ENCODE data around the gene NT5C3A.
"Not testable (repeated sequence)": the region's sequence is repeated elsewhere in the genome, so short reads cannot be mapped to it uniquely, and the experiment has no call there.

DNA sequence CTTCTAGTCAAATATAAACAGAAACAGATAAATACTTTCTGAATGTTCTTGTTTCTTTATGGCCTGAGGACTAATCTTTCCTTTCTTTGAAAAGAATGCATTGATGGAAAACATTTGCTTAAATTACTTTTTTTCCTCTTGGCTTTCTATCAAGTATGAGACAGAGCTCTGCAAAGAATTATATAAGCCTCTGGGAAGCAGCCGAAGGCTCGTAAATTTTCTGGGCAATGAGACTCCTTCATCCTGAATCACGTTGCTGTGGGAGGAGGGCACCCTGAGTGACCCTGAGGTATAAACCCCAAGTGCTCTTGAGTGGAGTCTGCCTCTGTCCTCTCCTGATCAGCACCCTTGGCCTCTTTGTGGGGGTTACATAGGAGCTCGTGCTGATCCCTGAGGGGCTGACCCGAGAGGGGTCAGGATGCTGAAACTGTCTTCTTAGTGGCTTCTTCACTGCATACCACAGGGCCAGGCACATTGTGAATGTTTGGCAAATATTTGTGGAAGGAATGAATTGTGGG, 71.4 kb downstream of the NT5C3A start:
- TF ChIP-seq CTCF (conservative IDR thresholded peaks at IDR 0.05); EZH2 (IDR thresholded peaks at IDR 0.05; ENCODE audit: low read depth): not testable (repeated sequence)

Measured in PC-9 (cell line).